ENCODE results near the gene MRPL49. TPM values are rescaled to one million over a fixed set of nuclear protein-coding genes. Genes with fewer than 3 reads are reported as not detected.
"Not testable (repeated sequence)": the region's sequence is repeated elsewhere in the genome, so short reads cannot be mapped to it uniquely, and the experiment has no call there.

MRPL49 gene
- total and polyA plus RNA-seq, 2 of the 8 experiments (the other 6 are each of a cell fraction or from before 2014, with no cell fraction given): 54.0 to 84.8 TPM

DNA sequence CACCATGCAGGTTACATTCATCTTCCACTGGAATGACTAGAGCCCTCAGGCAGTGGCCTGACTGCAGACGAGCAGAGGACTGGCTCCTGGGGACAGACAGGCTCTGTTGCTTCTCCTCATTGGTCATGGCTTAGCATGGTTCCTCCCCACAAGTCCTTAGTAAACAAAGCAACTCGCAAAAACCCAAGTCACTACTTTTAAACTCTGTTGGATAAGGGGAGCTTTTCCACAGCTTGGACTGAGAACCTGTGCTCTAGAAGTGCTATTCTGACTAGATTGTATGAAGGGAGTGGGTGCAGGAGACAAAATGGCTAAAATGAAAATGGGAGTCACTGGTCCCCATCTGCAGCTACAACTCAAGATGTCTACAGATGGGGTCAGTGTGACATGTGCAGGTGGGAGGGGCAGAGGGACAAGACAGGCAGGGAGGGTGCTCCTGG lies 52.5 kb downstream of the MRPL49 start:
- not testable (repeated sequence) for FAIRE-seq; DNase-seq (ENCODE audit: low read depth in 1 of 2, low spot score in 2 of 2); H3K4ac ChIP-seq (replicated peaks; ENCODE audit: insufficient read length, low read depth, low read length); H3K4me3 ChIP-seq (ENCODE audit: extremely low read depth in 1 of 4, insufficient read depth in 2 of 4, low read depth in 3 of 4, low read length in 4 of 4); H3K9ac ChIP-seq (replicated peaks in 1 of 4; ENCODE audit: extremely low read depth in 1 of 4, low read depth in 3 of 4, low read length in 3 of 4); H2AK5ac ChIP-seq (ENCODE audit: low read depth, low read length); H3K4me1 ChIP-seq (replicated peaks in 1 of 4; ENCODE audit: control insufficient read depth in 3 of 4, insufficient read depth in 4 of 4, low read length in 3 of 4); H4K91ac ChIP-seq (replicated peaks; ENCODE audit: insufficient read length, low read length); H2BK5ac ChIP-seq (ENCODE audit: low read depth, low read length); H3K23ac ChIP-seq (ENCODE audit: insufficient read length); H3K27me3 ChIP-seq (replicated peaks in 1 of 4; ENCODE audit: control insufficient read depth in 3 of 4, extremely low read depth in 1 of 4, insufficient read depth in 3 of 4, low read length in 3 of 4); H2AFZ ChIP-seq (ENCODE audit: low read length); H4K20me1 ChIP-seq (replicated peaks in 1 of 2; ENCODE audit: control insufficient read depth in 1 of 2, insufficient read depth in 2 of 2, low read length in 2 of 2); H3K4me2 ChIP-seq (ENCODE audit: insufficient read depth in 1 of 2, low read depth in 2 of 2, low read length in 2 of 2); H3K23me2 ChIP-seq (ENCODE audit: low read depth, low read length); H2BK20ac ChIP-seq (ENCODE audit: low read length); H3K56ac ChIP-seq (replicated peaks; ENCODE audit: insufficient read length, low read depth, low read length); H3K79me1 ChIP-seq (ENCODE audit: low read depth, low read length); H3K14ac ChIP-seq (ENCODE audit: insufficient read length); H3K79me2 ChIP-seq (ENCODE audit: control insufficient read depth in 1 of 2, insufficient read depth in 2 of 2, low read length in 2 of 2); H2BK120ac ChIP-seq (replicated peaks; ENCODE audit: low read depth, low read length); H2BK15ac ChIP-seq (ENCODE audit: low read length); H3K27ac ChIP-seq (ENCODE audit: low read depth, low read length); H3K9me3 ChIP-seq (ENCODE audit: insufficient read depth in 2 of 2, low read depth in 1 of 2, low read length in 1 of 2); H2BK12ac ChIP-seq (ENCODE audit: low read depth, low read length); H3K36me3 ChIP-seq (ENCODE audit: control insufficient read depth in 2 of 4, insufficient read depth in 4 of 4, low read length in 3 of 4); H4K8ac ChIP-seq (ENCODE audit: extremely low read depth, insufficient read depth, low read length); H3K18ac ChIP-seq (ENCODE audit: extremely low read depth, low read length); H4K5ac ChIP-seq (ENCODE audit: insufficient read length, low read depth, low read length)
- WGBS, 2 experiments (ENCODE audit: extremely low coverage in 1 of 2, insufficient coverage in 1 of 2, insufficient read length in 1 of 2, insufficient replicate concordance in 2 of 2, low coverage in 1 of 2, low lambda C conversion rate in 2 of 2, missing lambda C conversion rate in 1 of 2): 71% methylated on average over 2 of the region's 2 CpGs; no CpG with 5 or more reads in 1 of the 2 experiments
- ChIA-PET POLR2A (ENCODE audit: partially characterized antibody) (interaction anchor here (1.1 to 2.6 kb wide), 4 partner anchors 10 to 78 kb away, joined by 3 to 7 read pairs (median 4); partner anchors contain the start of gene VPS51), CTCF (ENCODE audit: partially characterized antibody) (interaction anchor here (0.9 kb wide), 1 partner anchor 50 kb away, joined by 4 read pairs; no protein-coding TSS in a partner anchor)

Small RNAs within 50 kb of the gene (microRNA-seq; reads per million reads assigned to microRNA genes)
- 0 reads per million in 2 experiments for gene MIR6751 (ENCODE audit: borderline microRNAs expressed in 2 of 2, borderline number of aligned reads in 2 of 2, borderline replicate concordance in 1 of 2)

Small RNAs within 50 kb of the gene (small RNA-seq; reads per million reads assigned to genes)
- not detected for gene HIGD1AP10 (ENCODE audit: insufficient read depth)
- gene PDCL2P2 (ENCODE audit: insufficient read depth): not detected
- gene RNU2-23P (ENCODE audit: insufficient read depth): 1.0 reads per million

Other genes starting within 250 kb of the MRPL49 start
- gene EHD1, start 243.7 kb upstream of the MRPL49 start, total RNA-seq (2021; fragmentation: NEBNext Ultra II Directional; extraction: Animal tissue kit (Norgen Biotek cat#: 25700)): 36.9 and 42.9 TPM in 2 replicates
- gene EHD1, start 243.7 kb upstream of the MRPL49 start, polyA plus RNA-seq (2011; rRNA removed): 31.5 and 54.0 TPM in 2 replicates
- gene ATG2A, start 205.1 kb upstream of the MRPL49 start, total RNA-seq (2021; fragmentation: NEBNext Ultra II Directional; extraction: Animal tissue kit (Norgen Biotek cat#: 25700)): 20.9 and 22.1 TPM in 2 replicates
- 12.1 and 19.8 TPM in 2 replicates for gene ATG2A, start 205.1 kb upstream of the MRPL49 start, polyA plus RNA-seq (2011; rRNA removed)
- 5.1 and 5.8 TPM in 2 replicates for gene PPP2R5B, start 197.6 kb upstream of the MRPL49 start, total RNA-seq (2021; fragmentation: NEBNext Ultra II Directional; extraction: Animal tissue kit (Norgen Biotek cat#: 25700))
- 4.9 and 6.3 TPM in 2 replicates for gene PPP2R5B, start 197.6 kb upstream of the MRPL49 start, polyA plus RNA-seq (2011; rRNA removed)
- gene GPHA2, start 186.4 kb upstream of the MRPL49 start, total RNA-seq (2021; fragmentation: NEBNext Ultra II Directional; extraction: Animal tissue kit (Norgen Biotek cat#: 25700)): 0.97 and 1.5 TPM in 2 replicates
- gene GPHA2, start 186.4 kb upstream of the MRPL49 start, polyA plus RNA-seq (2011; rRNA removed): 4.4 and 5.4 TPM in 2 replicates
- gene MAJIN, start 150.2 kb upstream of the MRPL49 start, total RNA-seq (2021; fragmentation: NEBNext Ultra II Directional; extraction: Animal tissue kit (Norgen Biotek cat#: 25700)): not detected in 2 replicates
- not detected in 2 replicates for gene MAJIN, start 150.2 kb upstream of the MRPL49 start, polyA plus RNA-seq (2011; rRNA removed)
- 1.4 and 2.0 TPM in 2 replicates for gene BATF2, start 125.3 kb upstream of the MRPL49 start, total RNA-seq (2021; fragmentation: NEBNext Ultra II Directional; extraction: Animal tissue kit (Norgen Biotek cat#: 25700))
- 3.1 and 4.6 TPM in 2 replicates for gene BATF2, start 125.3 kb upstream of the MRPL49 start, polyA plus RNA-seq (2011; rRNA removed)
- 184 and 186 TPM in 2 replicates for gene ARL2, start 108.2 kb upstream of the MRPL49 start, total RNA-seq (2021; fragmentation: NEBNext Ultra II Directional; extraction: Animal tissue kit (Norgen Biotek cat#: 25700))
- 535 and 640 TPM in 2 replicates for gene ARL2, start 108.2 kb upstream of the MRPL49 start, polyA plus RNA-seq (2011; rRNA removed)
- gene SNX15, start 94.9 kb upstream of the MRPL49 start, total RNA-seq (2021; fragmentation: NEBNext Ultra II Directional; extraction: Animal tissue kit (Norgen Biotek cat#: 25700)): 18.3 and 19.6 TPM in 2 replicates
- gene SNX15, start 94.9 kb upstream of the MRPL49 start, polyA plus RNA-seq (2011; rRNA removed): 13.0 and 20.2 TPM in 2 replicates
- 19.4 and 23.3 TPM in 2 replicates for gene SAC3D1, start 81.1 kb upstream of the MRPL49 start, total RNA-seq (2021; fragmentation: NEBNext Ultra II Directional; extraction: Animal tissue kit (Norgen Biotek cat#: 25700))
- gene SAC3D1, start 81.1 kb upstream of the MRPL49 start, polyA plus RNA-seq (2011; rRNA removed): 25.8 and 41.3 TPM in 2 replicates
- gene NAALADL1, start 63.8 kb upstream of the MRPL49 start, total RNA-seq (2021; fragmentation: NEBNext Ultra II Directional; extraction: Animal tissue kit (Norgen Biotek cat#: 25700)): 7.5 and 8.1 TPM in 2 replicates
- 9.9 and 12.6 TPM in 2 replicates for gene NAALADL1, start 63.8 kb upstream of the MRPL49 start, polyA plus RNA-seq (2011; rRNA removed)
- 87.0 and 90.0 TPM in 2 replicates for gene CDCA5, start 38.3 kb upstream of the MRPL49 start, total RNA-seq (2021; fragmentation: NEBNext Ultra II Directional; extraction: Animal tissue kit (Norgen Biotek cat#: 25700))
- 39.2 and 53.7 TPM in 2 replicates for gene CDCA5, start 38.3 kb upstream of the MRPL49 start, polyA plus RNA-seq (2011; rRNA removed)
- 21.4 and 21.5 TPM in 2 replicates for gene ZFPL1, start 38.1 kb upstream of the MRPL49 start, total RNA-seq (2021; fragmentation: NEBNext Ultra II Directional; extraction: Animal tissue kit (Norgen Biotek cat#: 25700))
- 76.8 and 103 TPM in 2 replicates for gene ZFPL1, start 38.1 kb upstream of the MRPL49 start, polyA plus RNA-seq (2011; rRNA removed)
- 97.4 and 108 TPM in 2 replicates for gene VPS51, start 26.1 kb upstream of the MRPL49 start, total RNA-seq (2021; fragmentation: NEBNext Ultra II Directional; extraction: Animal tissue kit (Norgen Biotek cat#: 25700))
- 142 and 193 TPM in 2 replicates for gene VPS51, start 26.1 kb upstream of the MRPL49 start, polyA plus RNA-seq (2011; rRNA removed)
- 40.1 and 42.4 TPM in 2 replicates for gene TM7SF2, start 10.4 kb upstream of the MRPL49 start, total RNA-seq (2021; fragmentation: NEBNext Ultra II Directional; extraction: Animal tissue kit (Norgen Biotek cat#: 25700))
- 96.0 and 141 TPM in 2 replicates for gene TM7SF2, start 10.4 kb upstream of the MRPL49 start, polyA plus RNA-seq (2011; rRNA removed)
- 13.0 and 14.8 TPM in 2 replicates for gene ZNHIT2, start 4.6 kb upstream of the MRPL49 start, total RNA-seq (2021; fragmentation: NEBNext Ultra II Directional; extraction: Animal tissue kit (Norgen Biotek cat#: 25700))
- 16.1 and 23.4 TPM in 2 replicates for gene ZNHIT2, start 4.6 kb upstream of the MRPL49 start, polyA plus RNA-seq (2011; rRNA removed)
- 860 and 896 TPM in 2 replicates for gene FAU, start 187 bp upstream of the MRPL49 start, total RNA-seq (2021; fragmentation: NEBNext Ultra II Directional; extraction: Animal tissue kit (Norgen Biotek cat#: 25700))
- gene FAU, start 187 bp upstream of the MRPL49 start, polyA plus RNA-seq (2011; rRNA removed): 826 and 846 TPM in 2 replicates
- gene SYVN1, start 12.2 kb downstream of the MRPL49 start, total RNA-seq (2021; fragmentation: NEBNext Ultra II Directional; extraction: Animal tissue kit (Norgen Biotek cat#: 25700)): 29.4 and 34.0 TPM in 2 replicates
- 27.8 and 37.5 TPM in 2 replicates for gene SYVN1, start 12.2 kb downstream of the MRPL49 start, polyA plus RNA-seq (2011; rRNA removed)
- gene SPDYC, start 47.9 kb downstream of the MRPL49 start, total RNA-seq (2021; fragmentation: NEBNext Ultra II Directional; extraction: Animal tissue kit (Norgen Biotek cat#: 25700)): not detected in 2 replicates
- 0.15 and 0.31 TPM in 2 replicates for gene SPDYC, start 47.9 kb downstream of the MRPL49 start, polyA plus RNA-seq (2011; rRNA removed)
- gene CAPN1, start 59.6 kb downstream of the MRPL49 start, total RNA-seq (2021; fragmentation: NEBNext Ultra II Directional; extraction: Animal tissue kit (Norgen Biotek cat#: 25700)): 194 and 200 TPM in 2 replicates
- gene CAPN1, start 59.6 kb downstream of the MRPL49 start, polyA plus RNA-seq (2011; rRNA removed): 233 and 337 TPM in 2 replicates
- gene POLA2, start 139.6 kb downstream of the MRPL49 start, total RNA-seq (2021; fragmentation: NEBNext Ultra II Directional; extraction: Animal tissue kit (Norgen Biotek cat#: 25700)): 31.2 and 34.6 TPM in 2 replicates
- 48.1 and 55.9 TPM in 2 replicates for gene POLA2, start 139.6 kb downstream of the MRPL49 start, polyA plus RNA-seq (2011; rRNA removed)
- 11.7 and 11.8 TPM in 2 replicates for gene CDC42EP2, start 192.5 kb downstream of the MRPL49 start, total RNA-seq (2021; fragmentation: NEBNext Ultra II Directional; extraction: Animal tissue kit (Norgen Biotek cat#: 25700))
- gene CDC42EP2, start 192.5 kb downstream of the MRPL49 start, polyA plus RNA-seq (2011; rRNA removed): 13.3 and 19.4 TPM in 2 replicates
- 67.2 and 79.2 TPM in 2 replicates for gene DPF2, start 211.5 kb downstream of the MRPL49 start, total RNA-seq (2021; fragmentation: NEBNext Ultra II Directional; extraction: Animal tissue kit (Norgen Biotek cat#: 25700))
- gene DPF2, start 211.5 kb downstream of the MRPL49 start, polyA plus RNA-seq (2011; rRNA removed): 53.6 and 88.1 TPM in 2 replicates
- 0.88 and 1.3 TPM in 2 replicates for gene TIGD3, start 232.4 kb downstream of the MRPL49 start, total RNA-seq (2021; fragmentation: NEBNext Ultra II Directional; extraction: Animal tissue kit (Norgen Biotek cat#: 25700))
- 1.1 TPM in 2 replicates for gene TIGD3, start 232.4 kb downstream of the MRPL49 start, polyA plus RNA-seq (2011; rRNA removed)

Measured in H1 (cell line).